K562 (cell line): ENCODE measurements around the gene SH3BGR. TPM values are rescaled to one million over a fixed set of nuclear protein-coding genes. Genes with fewer than 3 reads are reported as not detected.
A peak's percentile ranks its signal among the peaks of the same experiment; 100 is the strongest.

ENCODE experiments used
- DPF2 ChIP-seq: fragments of 450-650 bp; IDR thresholded peaks from 2 replicates; pipeline ENCODE4 v1.6.1; 2016
- FOXJ2 ChIP-seq: fragments of 200-800 bp; sonication (Bioruptor generic); IDR thresholded peaks from 2 replicates; pipeline ENCODE4 v1.6.1; 2016; ENCODE audit warnings: missing genetic modification characterization, missing compliant biosample characterization
- FOXP1 ChIP-seq: sonication (generic); formaldehyde crosslinking; IDR thresholded peaks from 2 replicates; pipeline ENCODE4 v1.8.0; 2022; ENCODE audit warnings: mild to moderate bottlenecking, missing genetic modification reagents
- GABPA ChIP-seq: fragments of 200-800 bp; sonication (Bioruptor generic); conservative IDR thresholded peaks from 2 replicates; pipeline ENCODE4 v1.6.1; 2016; ENCODE audit warnings: low read depth, missing genetic modification characterization, missing compliant biosample characterization
- HLTF ChIP-seq: fragments of 450-650 bp; IDR thresholded peaks from 2 replicates; pipeline ENCODE4 v1.6.1; 2016
- NR4A1 ChIP-seq, 2 experiments: fragments of 250-450 bp in 1 of 2; fragments of 450-650 bp in 1 of 2; sonication (Bioruptor Pico) in 1 of 2; IDR thresholded peaks; 2 replicates each; pipeline versions ENCODE4 v1.4.0 to v1.6.1; 2016 to 2020; ENCODE audit warnings: mild to moderate bottlenecking in 2 of 2, missing compliant biosample characterization in 1 of 2, missing genetic modification characterization in 1 of 2, moderate library complexity in 1 of 2
- RBM14 ChIP-seq: fragments of 200-400 bp; formaldehyde crosslinking; IDR thresholded peaks from 2 replicates; pipeline ENCODE4 v1.6.1; 2018; ENCODE audit warnings: low read depth, mild to moderate bottlenecking, low read length, moderate library complexity, borderline replicate concordance; ENCODE audit not compliant: insufficient read depth
- SNRNP70 ChIP-seq: fragments of 200-400 bp; formaldehyde crosslinking; optimal IDR thresholded peaks from 2 replicates; pipeline ENCODE3; 2017; ENCODE audit warnings: low read depth, low read length
- TCF3 ChIP-seq: sonication (generic); formaldehyde crosslinking; IDR thresholded peaks from 2 replicates; pipeline ENCODE4 v1.4.0; 2020; ENCODE audit warnings: mild to moderate bottlenecking, missing genetic modification reagents
- TFAP4 ChIP-seq: sonication (generic); formaldehyde crosslinking; IDR thresholded peaks from 2 replicates; pipeline ENCODE4 v1.8.0; 2022; ENCODE audit warnings: missing genetic modification reagents, mild to moderate bottlenecking, moderate library complexity, borderline replicate concordance
- WHSC1 ChIP-seq: IDR thresholded peaks from one replicate; pipeline ENCODE4 v1.6.1; 2012; ENCODE audit warnings: low read length, control low read depth, inconsistent platforms
- YBX1 ChIP-seq: fragments of 450-650 bp; IDR thresholded peaks from 2 replicates; pipeline ENCODE4 v1.7.1; 2016; ENCODE audit warnings: mild to moderate bottlenecking
- ZEB2 ChIP-seq: fragments of 450-650 bp; IDR thresholded peaks from 2 replicates; pipeline ENCODE4 v1.6.1; 2016
- ZNF444 ChIP-seq: fragments of 250-450 bp; sonication (Bioruptor Pico); IDR thresholded peaks from 2 replicates; pipeline ENCODE4 v1.4.0; 2020; ENCODE audit warnings: mild to moderate bottlenecking, moderate library complexity
- polyA plus RNA-seq, 8 experiments: library from polyadenylated mRNA; depleted of rRNA in 4 of 8; stranded (reverse) in 5 of 8; unstranded in 3 of 8; fragments of >200 nt; fragmentation: Nextera tagmentation in 2 of 8; fragmentation: Illumina TruSeq in 1 of 8; extraction: Ambion mirVana in 2 of 8; extraction: Trizol in 1 of 8; gene quantifications; 2 replicates each; pipeline versions ENCODE4 v1.2.1 to v1.2.3, GENCODE V29; 2011 to 2014; ENCODE audit warnings: inconsistent platforms in 1 of 8, missing spikeins in 1 of 8
- total RNA-seq, 7 experiments: library from RNA; depleted of rRNA in 6 of 7; stranded (reverse); fragments of >200 nt in 6 of 7; fragmentation: Illumina TruSeq in 2 of 7; extraction: Trizol in 2 of 7; gene quantifications; 2 replicates each; pipeline versions ENCODE4 v1.2.1 to v1.2.3, GENCODE V29; 2011 to 2021; ENCODE audit warnings: low replicate concordance in 1 of 7
- TF ChIP-seq, protein P1 (sequence below): fragments of 450-650 bp; IDR thresholded peaks from 2 replicates; pipeline ENCODE4 v1.6.1; 2016; ENCODE audit warnings: antibody characterized with exemption
- TF ChIP-seq, protein P2 (sequence below), 2 experiments: fragments of 450-650 bp; formaldehyde crosslinking in 1 of 2; IDR thresholded peaks; 2 replicates each; pipeline versions ENCODE4 v1.4.0 to v1.6.1; 2014 to 2020; ENCODE audit warnings: mild to moderate bottlenecking in 2 of 2, borderline replicate concordance in 1 of 2, low read depth in 1 of 2
- TF ChIP-seq, protein P3 (sequence below): sonication (generic); formaldehyde crosslinking; IDR thresholded peaks from 2 replicates; pipeline ENCODE4 v1.9.0; 2022; ENCODE audit warnings: mild to moderate bottlenecking, missing genetic modification reagents

Gene SH3BGR
- total and polyA plus RNA-seq, 9 of the 15 experiments (the other 6 are each of a cell fraction or from before 2014, with no cell fraction given), result 6.6 to 42.9 (median 25.6) TPM

DNA sequence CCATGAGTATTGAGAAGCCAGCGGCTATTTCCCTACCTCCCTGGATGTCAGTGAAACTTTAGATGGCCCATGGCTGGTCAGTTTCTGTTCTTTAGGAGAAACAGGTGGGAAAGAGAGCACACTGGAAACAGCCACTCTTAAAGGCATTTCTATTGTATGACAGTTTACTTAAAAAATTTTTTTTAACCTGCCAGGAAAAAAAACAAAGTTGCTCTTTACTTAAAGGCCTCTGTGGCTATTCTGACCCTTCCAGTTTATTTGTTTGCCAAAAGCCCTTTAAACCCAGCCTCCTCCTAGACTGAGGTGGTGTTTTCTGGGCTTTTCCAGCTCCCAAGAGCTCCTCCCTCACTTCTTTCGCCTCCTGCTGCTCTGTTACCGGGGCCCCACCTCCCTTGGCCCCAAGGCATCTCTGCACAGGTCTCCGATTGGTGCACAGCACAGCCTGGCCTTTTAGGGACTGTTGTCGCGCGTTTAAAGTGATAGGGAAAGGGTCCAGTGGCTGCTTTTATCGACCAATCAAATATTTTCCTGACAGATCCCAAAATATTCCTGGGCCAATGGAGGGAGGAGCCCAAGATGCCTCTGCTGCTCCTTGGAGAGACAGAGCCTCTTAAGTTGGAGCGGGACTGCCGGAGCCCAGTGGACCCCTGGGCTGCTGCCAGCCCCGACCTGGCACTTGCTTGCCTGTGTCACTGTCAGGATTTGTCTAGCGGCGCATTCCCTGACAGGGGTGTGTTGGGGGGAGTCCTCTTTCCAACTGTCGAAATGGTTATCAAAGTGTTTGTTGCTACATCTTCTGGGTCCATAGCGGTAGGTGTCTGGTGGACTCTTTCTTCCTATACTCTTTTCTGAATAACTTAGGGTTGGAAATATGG is at the start of gene SH3BGR (continued):
- TF ChIP-seq, protein P1, sequence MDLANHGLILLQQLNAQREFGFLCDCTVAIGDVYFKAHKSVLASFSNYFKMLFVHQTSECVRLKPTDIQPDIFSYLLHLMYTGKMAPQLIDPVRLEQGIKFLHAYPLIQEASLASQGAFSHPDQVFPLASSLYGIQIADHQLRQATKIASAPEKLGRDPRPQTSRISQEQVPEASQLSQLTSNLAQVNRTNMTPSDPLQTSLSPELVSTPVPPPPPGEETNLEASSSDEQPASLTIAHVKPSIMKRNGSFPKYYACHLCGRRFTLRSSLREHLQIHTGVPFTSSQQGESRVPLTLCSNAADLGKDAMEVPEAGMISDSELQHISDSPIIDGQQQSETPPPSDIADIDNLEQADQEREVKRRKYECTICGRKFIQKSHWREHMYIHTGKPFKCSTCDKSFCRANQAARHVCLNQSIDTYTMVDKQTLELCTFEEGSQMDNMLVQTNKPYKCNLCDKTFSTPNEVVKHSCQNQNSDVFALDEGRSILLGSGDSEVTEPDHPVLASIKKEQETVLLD, result no peak
- TF ChIP-seq NR4A1 (CRISPR knock-in tag; IDR thresholded peaks at IDR 0.05) (no peak), NR4A1 (tag; IDR thresholded peaks at IDR 0.05) (no peak), SNRNP70 (no peak), ZNF444 (no peak), RBM14 (no peak), DPF2 (no peak), ZEB2 (no peak), FOXJ2 (no peak; the same call in 1 of the 2 replicates), YBX1 (no peak), HLTF (no peak), WHSC1 (no peak), GABPA (no peak; the same call in 1 of the 2 replicates), TFAP4 (CRISPR knock-in tag) (no peak), FOXP1 (CRISPR knock-in tag) (no peak), TCF3 (CRISPR knock-in tag) (no peak)
- TF ChIP-seq, protein P2, sequence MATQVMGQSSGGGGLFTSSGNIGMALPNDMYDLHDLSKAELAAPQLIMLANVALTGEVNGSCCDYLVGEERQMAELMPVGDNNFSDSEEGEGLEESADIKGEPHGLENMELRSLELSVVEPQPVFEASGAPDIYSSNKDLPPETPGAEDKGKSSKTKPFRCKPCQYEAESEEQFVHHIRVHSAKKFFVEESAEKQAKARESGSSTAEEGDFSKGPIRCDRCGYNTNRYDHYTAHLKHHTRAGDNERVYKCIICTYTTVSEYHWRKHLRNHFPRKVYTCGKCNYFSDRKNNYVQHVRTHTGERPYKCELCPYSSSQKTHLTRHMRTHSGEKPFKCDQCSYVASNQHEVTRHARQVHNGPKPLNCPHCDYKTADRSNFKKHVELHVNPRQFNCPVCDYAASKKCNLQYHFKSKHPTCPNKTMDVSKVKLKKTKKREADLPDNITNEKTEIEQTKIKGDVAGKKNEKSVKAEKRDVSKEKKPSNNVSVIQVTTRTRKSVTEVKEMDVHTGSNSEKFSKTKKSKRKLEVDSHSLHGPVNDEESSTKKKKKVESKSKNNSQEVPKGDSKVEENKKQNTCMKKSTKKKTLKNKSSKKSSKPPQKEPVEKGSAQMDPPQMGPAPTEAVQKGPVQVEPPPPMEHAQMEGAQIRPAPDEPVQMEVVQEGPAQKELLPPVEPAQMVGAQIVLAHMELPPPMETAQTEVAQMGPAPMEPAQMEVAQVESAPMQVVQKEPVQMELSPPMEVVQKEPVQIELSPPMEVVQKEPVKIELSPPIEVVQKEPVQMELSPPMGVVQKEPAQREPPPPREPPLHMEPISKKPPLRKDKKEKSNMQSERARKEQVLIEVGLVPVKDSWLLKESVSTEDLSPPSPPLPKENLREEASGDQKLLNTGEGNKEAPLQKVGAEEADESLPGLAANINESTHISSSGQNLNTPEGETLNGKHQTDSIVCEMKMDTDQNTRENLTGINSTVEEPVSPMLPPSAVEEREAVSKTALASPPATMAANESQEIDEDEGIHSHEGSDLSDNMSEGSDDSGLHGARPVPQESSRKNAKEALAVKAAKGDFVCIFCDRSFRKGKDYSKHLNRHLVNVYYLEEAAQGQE (IDR thresholded peaks at IDR 0.05; ENCODE audit: borderline replicate concordance), result peak; percentile 63
- TF ChIP-seq, protein P2 (CRISPR knock-in tag; IDR thresholded peaks at IDR 0.05; ENCODE audit: low read depth), result no peak
- TF ChIP-seq, protein P3, sequence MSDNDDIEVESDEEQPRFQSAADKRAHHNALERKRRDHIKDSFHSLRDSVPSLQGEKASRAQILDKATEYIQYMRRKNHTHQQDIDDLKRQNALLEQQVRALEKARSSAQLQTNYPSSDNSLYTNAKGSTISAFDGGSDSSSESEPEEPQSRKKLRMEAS (CRISPR knock-in tag), result no peak
